Mesothelial cell of epicardium (in vitro differentiated cells): ENCODE results near the gene CADPS2. TPM values are rescaled to one million over a fixed set of nuclear protein-coding genes. Genes with fewer than 3 reads are reported as not detected.
A peak's percentile ranks its signal among the peaks of the same experiment; 100 is the strongest.
"Not testable (repeated sequence)": the region's sequence is repeated elsewhere in the genome, so short reads cannot be mapped to it uniquely, and the experiment has no call there.

Experiments used
- DNase-seq, 2 experiments: peaks; one replicate each; pipeline ENCODE4 v3.0.0; 2021; ENCODE audit warnings: low spot score in 2 of 2; ENCODE audit not compliant: unreplicated experiment in 2 of 2
- H3K27ac Mint-ChIP-seq: 2 replicates; pipeline ENCODE4 v1.8.0; 2021; ENCODE audit warnings: mixed read lengths
- H3K27me3 Mint-ChIP-seq: 2 replicates; pipeline ENCODE4 v1.8.0; 2021; ENCODE audit warnings: low read depth, mixed read lengths
- H3K36me3 Mint-ChIP-seq: 2 replicates; pipeline ENCODE4 v1.8.0; 2021; ENCODE audit warnings: mixed read lengths
- H3K4me1 Mint-ChIP-seq: 2 replicates; pipeline ENCODE4 v1.8.0; 2021; ENCODE audit warnings: mixed read lengths
- H3K4me3 Mint-ChIP-seq: 2 replicates; pipeline ENCODE4 v1.8.0; 2021; ENCODE audit warnings: mild to moderate bottlenecking, moderate library complexity, mixed read lengths
- H3K9me3 Mint-ChIP-seq: 2 replicates; pipeline ENCODE4 v1.8.0; 2021; ENCODE audit warnings: mixed read lengths
- CTCF ChIP-seq: fragments of 200-600 bp; sonication (generic); IDR thresholded peaks from one replicate; pipeline ENCODE4 v1.5.0; 2021; ENCODE audit warnings: antibody characterized with exemption; ENCODE audit not compliant: unreplicated experiment
- total RNA-seq: library from RNA; stranded (reverse); gene quantifications from 3 replicates; pipeline ENCODE4 v1.2.1, GENCODE V29; 2021

CADPS2 gene
- total RNA-seq, 1 donor from 2014 or later = 2.7 TPM

GRCh38 chr7:122679813-122680212 lies 206.4 kb downstream of the CADPS2 start:
- H3K27ac Mint-ChIP-seq = no peak overlapping the region
- TF ChIP-seq CTCF = no peak

GRCh38 chr7:122679269-122679709 lies 207.0 kb downstream of the CADPS2 start:
- H3K4me3 Mint-ChIP-seq, DNase-seq, H3K4me1 Mint-ChIP-seq, H3K27me3 Mint-ChIP-seq: not testable (repeated sequence)
- peak overlapping the region; percentile 3 for H3K27ac Mint-ChIP-seq
- H3K9me3 Mint-ChIP-seq = peaks cover 28% of the 10 kb centered on the region
- H3K36me3 Mint-ChIP-seq = peaks cover 13% of the 10 kb centered on the region

More at GRCh38 chr7:122679813-122680212, 206.4 kb downstream of the CADPS2 start:
- Mint-ChIP-seq H3K9me3 (peaks cover 28% of the 10 kb centered on the region), H3K4me3 (no peak overlapping the region), H3K27me3 (no peaks in the 10 kb centered on the region), H3K4me1 (peaks cover 5% of the 10 kb centered on the region), H3K36me3 (peaks cover 13% of the 10 kb centered on the region)
- DNase-seq = no peak

GRCh38 chr7:122677149-122677548 lies 209.1 kb downstream of the CADPS2 start:
- H3K4me3 Mint-ChIP-seq = no peak overlapping the region
- no peak for DNase-seq
- H3K27ac Mint-ChIP-seq = no peak overlapping the region
- peaks cover 28% of the 10 kb centered on the region for H3K9me3 Mint-ChIP-seq
- peaks cover 13% of the 10 kb centered on the region for H3K36me3 Mint-ChIP-seq
- H3K4me1 Mint-ChIP-seq = peaks cover 6% of the 10 kb centered on the region
- no peaks in the 10 kb centered on the region for H3K27me3 Mint-ChIP-seq
- no peak for TF ChIP-seq CTCF

- Mint-ChIP-seq H3K36me3 (peaks cover 13% of the 10 kb centered on the region), H3K4me3 (no peak overlapping the region), H3K9me3 (peaks cover 28% of the 10 kb centered on the region), H3K27me3 (no peaks in the 10 kb centered on the region), H3K27ac (no peak overlapping the region), H3K4me1 (peaks cover 9% of the 10 kb centered on the region)
- no peak for TF ChIP-seq CTCF
- no peak for DNase-seq
These were observed 209.8 kb downstream of the CADPS2 start for GRCh38 chr7:122676466-122676865.

- Mint-ChIP-seq H3K4me3 (no peak overlapping the region), H3K36me3 (peaks cover 13% of the 10 kb centered on the region), H3K27me3 (no peaks in the 10 kb centered on the region), H3K4me1 (peaks cover 11% of the 10 kb centered on the region), H3K9me3 (peaks cover 28% of the 10 kb centered on the region), H3K27ac (no peak overlapping the region)
- no peak for TF ChIP-seq CTCF
- no peak for DNase-seq
These were observed 210.6 kb downstream of the CADPS2 start for GRCh38 chr7:122675621-122676020.

- Mint-ChIP-seq H3K4me1 (peaks cover 11% of the 10 kb centered on the region), H3K9me3 (peaks cover 28% of the 10 kb centered on the region), H3K27me3 (no peaks in the 10 kb centered on the region), H3K27ac (no peak overlapping the region), H3K36me3 (peaks cover 13% of the 10 kb centered on the region), H3K4me3 (no peak overlapping the region)
- TF ChIP-seq CTCF = no peak
- DNase-seq = no peak
These were observed 211.2 kb downstream of the CADPS2 start for GRCh38 chr7:122675011-122675410.
